Esophagus muscularis mucosa (tissue), 4 donors: ENCODE results near the gene RCOR1. TPM values are rescaled to one million over a fixed set of nuclear protein-coding genes. Genes with fewer than 3 reads are reported as not detected.

ENCODE experiments used
- DNase-seq: peaks from one replicate; pipeline ENCODE4 v3.0.0-alpha.2; 2017; ENCODE audit errors: extremely low spot score
- H3K27ac ChIP-seq, 4 donors: fragments of 200-600 bp; sonication (generic); replicated peaks in 1 of 4; 1 replicate in 3 of 4; 2 replicates in 1 of 4; pipeline ENCODE4 v1.5.1; 2016 to 2019; ENCODE audit warnings: mild to moderate bottlenecking in 1 of 4
- H3K27me3 ChIP-seq, 4 donors: fragments of 200-600 bp; sonication (generic); one replicate each; pipeline versions ENCODE4 v1.5.1 to v1.6.0; 2016 to 2019
- H3K36me3 ChIP-seq, 4 donors: fragments of 200-600 bp; sonication (generic); one replicate each; pipeline ENCODE4 v1.5.1; 2016 to 2019
- H3K4me1 ChIP-seq, 4 donors: fragments of 200-600 bp; sonication (generic); one replicate each; pipeline ENCODE4 v1.5.1; 2016 to 2019
- H3K4me3 ChIP-seq, 4 donors: fragments of 200-600 bp; sonication (generic); 1 replicate in 2 of 4; 2 replicates in 2 of 4; pipeline ENCODE4 v1.5.1; 2016 to 2019; ENCODE audit warnings: mild to moderate bottlenecking in 4 of 4, moderate library complexity in 1 of 4
- H3K9me3 ChIP-seq, 4 donors: fragments of 200-600 bp; sonication (generic); 1 replicate in 3 of 4; 2 replicates in 1 of 4; pipeline ENCODE4 v1.5.1; 2016 to 2019
- CTCF ChIP-seq, 3 experiments: fragments of 200-600 bp in 2 of 3; fragments of 450-650 bp in 1 of 3; sonication (generic) in 2 of 3; IDR thresholded peaks; one replicate each; pipeline ENCODE4 v1.5.1; 2017 to 2019; ENCODE audit warnings: antibody characterized with exemption in 3 of 3, mild to moderate bottlenecking in 2 of 3, moderate library complexity in 1 of 3
- EP300 ChIP-seq: sonication (generic); formaldehyde crosslinking; IDR thresholded peaks from one replicate; pipeline ENCODE4 v1.6.1; 2017; ENCODE audit warnings: antibody characterized with exemption
- POLR2A ChIP-seq: fragments of 450-650 bp; IDR thresholded peaks from one replicate; pipeline ENCODE4 v1.6.1; 2017; ENCODE audit warnings: antibody characterized with exemption, moderate library complexity, mild to moderate bottlenecking, low read depth
- POLR2AphosphoS5 ChIP-seq, 2 donors: sonication (generic); formaldehyde crosslinking; IDR thresholded peaks; one replicate each; pipeline ENCODE4 v1.6.1; 2017; ENCODE audit warnings: antibody characterized with exemption in 2 of 2
- WGBS: methylation state at CpG from one replicate; pipeline ENCODE4 v1.1.5; 2018; 5-methylcytosine and 5-hydroxymethylcytosine counted together
- intact Hi-C: fragments of 100-400 bp; cut with DNase I; formaldehyde crosslinking; loops from one replicate; pipeline ENCODE4 v1.15.1; 2023
- total RNA-seq, 4 donors: library from RNA; depleted of rRNA; stranded (reverse); fragments of >200 nt; gene quantifications; one replicate each; pipeline versions ENCODE4 v1.1.0 to v1.2.1, GENCODE V29; 2016

The RCOR1 gene
- total RNA-seq, 4 donors from 2014 or later, result 12.9 to 14.8 (median 13.8) TPM

DNA sequence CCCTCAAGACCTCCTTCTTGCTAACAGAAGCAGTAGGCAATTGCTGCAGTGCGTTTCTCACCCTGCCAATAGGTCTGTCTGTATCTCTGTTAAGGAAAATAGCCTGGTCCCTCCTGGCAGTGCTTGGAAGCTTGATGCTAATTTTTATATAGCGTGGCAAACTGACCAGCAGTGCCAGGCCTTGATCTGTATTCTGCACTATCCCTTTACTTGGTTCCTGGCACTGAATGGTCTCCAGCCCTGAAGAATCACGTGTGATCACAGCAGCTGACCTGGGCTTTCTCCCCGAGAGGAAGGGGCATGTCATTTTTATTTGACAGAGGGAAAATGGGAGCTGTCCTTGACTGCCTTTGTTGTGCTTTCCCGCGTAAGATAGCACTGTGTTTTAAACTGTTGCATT lies 136.1 kb downstream of the RCOR1 start:
- no peaks in the 10 kb centered on the region for H3K9me3 ChIP-seq
- no peaks in the 10 kb centered on the region for H3K27me3 ChIP-seq

GRCh38 chr14:102729268-102729667 lies 136.8 kb downstream of the RCOR1 start:
- H3K4me1 ChIP-seq, result no peaks in the 10 kb centered on the region
- no peaks in the 10 kb centered on the region for H3K9me3 ChIP-seq
- H3K4me3 ChIP-seq, result no peak overlapping the region
- WGBS, result 92% methylated on average over 6 of the region's 6 CpGs
- TF ChIP-seq POLR2AphosphoS5 (IDR thresholded peaks at IDR 0.05), result no peak
- TF ChIP-seq EP300, result no peak
- no peak for TF ChIP-seq CTCF (IDR thresholded peaks at IDR 0.05)
- TF ChIP-seq POLR2A, result no peak
- H3K27me3 ChIP-seq, result no peaks in the 10 kb centered on the region
- H3K27ac ChIP-seq, result no peak overlapping the region
- no peak for DNase-seq
- H3K36me3 ChIP-seq, result peaks cover 18 to 75% (median 52%) of the 10 kb centered on the region in 4 donors
- intact Hi-C loops, result no loop called here

More for the DNA sequence above, 136.1 kb downstream of the RCOR1 start:
- H3K27ac ChIP-seq, result no peak overlapping the region
- no peak for DNase-seq
- TF ChIP-seq POLR2AphosphoS5 (IDR thresholded peaks at IDR 0.05), result no peak
- TF ChIP-seq POLR2A, result no peak
- no peak for TF ChIP-seq EP300
- TF ChIP-seq CTCF (IDR thresholded peaks at IDR 0.05), result no peak
- intact Hi-C loops, result no loop called here
- peaks cover 18 to 78% (median 56%) of the 10 kb centered on the region in 4 donors for H3K36me3 ChIP-seq
- H3K4me1 ChIP-seq, result no peaks in the 10 kb centered on the region
- 87% methylated on average over 6 of the region's 6 CpGs for WGBS
- H3K4me3 ChIP-seq, result no peak overlapping the region

DNA sequence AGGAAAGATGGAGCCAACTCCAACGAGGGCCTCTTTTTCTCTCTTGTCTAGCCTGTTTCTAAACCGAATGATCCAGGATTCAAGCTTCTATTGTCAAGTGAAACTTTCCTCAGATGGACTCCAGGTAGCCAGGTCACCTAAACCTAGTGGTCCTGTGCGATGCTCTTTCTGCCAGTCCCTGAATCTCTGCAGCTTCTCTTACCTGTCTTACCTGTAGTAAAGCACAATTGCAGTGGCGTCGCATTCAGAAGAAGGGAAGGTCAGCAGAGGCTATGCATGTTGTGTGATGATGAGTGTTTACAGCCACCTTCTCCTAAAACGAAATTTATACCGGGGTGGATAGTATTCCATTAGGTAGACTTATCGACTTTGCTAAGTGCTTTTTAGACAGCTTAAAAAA lies 137.4 kb downstream of the RCOR1 start:
- Histone ChIP-seq H3K27me3 (no peaks in the 10 kb centered on the region), H3K36me3 (peaks cover 18 to 69% (median 47%) of the 10 kb centered on the region in 4 donors), H3K4me1 (no peaks in the 10 kb centered on the region), H3K9me3 (no peaks in the 10 kb centered on the region), H3K27ac (no peak overlapping the region), H3K4me3 (no peak overlapping the region)
- 93% methylated on average over 8 of the region's 8 CpGs for WGBS
- no peak for DNase-seq
- TF ChIP-seq POLR2AphosphoS5 (IDR thresholded peaks at IDR 0.05), result no peak
- no peak for TF ChIP-seq POLR2A
- TF ChIP-seq EP300, result no peak
- no peak for TF ChIP-seq CTCF (IDR thresholded peaks at IDR 0.05)
- intact Hi-C loops, result no loop called here

- Histone ChIP-seq H3K27me3 (no peaks in the 10 kb centered on the region), H3K27ac (no peak overlapping the region), H3K36me3 (peaks cover 15 to 60% (median 36%) of the 10 kb centered on the region in 4 donors), H3K4me1 (no peaks in the 10 kb centered on the region), H3K4me3 (no peak overlapping the region), H3K9me3 (no peaks in the 10 kb centered on the region)
- TF ChIP-seq POLR2AphosphoS5 (IDR thresholded peaks at IDR 0.05) (no peak), EP300 (no peak), CTCF (IDR thresholded peaks at IDR 0.05) (no peak), POLR2A (no peak)
- intact Hi-C loops, result no loop called here
- WGBS, result 97% methylated on average over 14 of the region's 15 CpGs
- no peak for DNase-seq
These were observed 138.8 kb downstream of the RCOR1 start for GRCh38 chr14:102731101-102731870.
